HL-60 (cell line): ENCODE results near the gene DSE.

ENCODE experiments used
- POLR2AphosphoS5 ChIP-seq: IDR thresholded peaks from 2 replicates; pipeline ENCODE4 v1.6.1; 2012; ENCODE audit warnings: low read depth
- SPI1 ChIP-seq: IDR thresholded peaks from 2 replicates; pipeline ENCODE4 v1.6.1; 2012; ENCODE audit warnings: low read depth, mild to moderate bottlenecking, borderline replicate concordance
- TF ChIP-seq, protein P1 (sequence below): IDR thresholded peaks from one replicate; pipeline ENCODE4 v1.5.1; 2011; ENCODE audit warnings: low read length, control low read depth, inconsistent platforms; ENCODE audit not compliant: insufficient read depth

DNA sequence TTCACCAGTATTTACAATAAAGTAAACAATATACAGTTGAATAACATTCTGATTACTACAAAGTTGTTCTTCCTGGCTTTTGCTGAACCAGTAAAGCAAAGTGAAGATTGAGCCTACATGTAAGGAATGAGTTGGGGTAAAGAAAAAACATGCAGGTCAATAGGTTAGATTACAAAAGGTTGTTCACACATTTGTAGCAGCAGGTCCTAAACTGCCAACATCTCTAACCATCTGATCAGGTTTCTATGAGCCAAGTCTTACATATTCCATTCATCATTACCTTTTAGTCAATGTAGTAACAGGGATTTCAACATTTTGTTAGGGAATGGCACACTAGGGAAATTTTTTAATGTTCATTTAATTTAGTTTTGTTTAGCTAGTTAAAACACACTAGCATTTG, 81.2 kb downstream of the DSE start:
- TF ChIP-seq, protein P1, sequence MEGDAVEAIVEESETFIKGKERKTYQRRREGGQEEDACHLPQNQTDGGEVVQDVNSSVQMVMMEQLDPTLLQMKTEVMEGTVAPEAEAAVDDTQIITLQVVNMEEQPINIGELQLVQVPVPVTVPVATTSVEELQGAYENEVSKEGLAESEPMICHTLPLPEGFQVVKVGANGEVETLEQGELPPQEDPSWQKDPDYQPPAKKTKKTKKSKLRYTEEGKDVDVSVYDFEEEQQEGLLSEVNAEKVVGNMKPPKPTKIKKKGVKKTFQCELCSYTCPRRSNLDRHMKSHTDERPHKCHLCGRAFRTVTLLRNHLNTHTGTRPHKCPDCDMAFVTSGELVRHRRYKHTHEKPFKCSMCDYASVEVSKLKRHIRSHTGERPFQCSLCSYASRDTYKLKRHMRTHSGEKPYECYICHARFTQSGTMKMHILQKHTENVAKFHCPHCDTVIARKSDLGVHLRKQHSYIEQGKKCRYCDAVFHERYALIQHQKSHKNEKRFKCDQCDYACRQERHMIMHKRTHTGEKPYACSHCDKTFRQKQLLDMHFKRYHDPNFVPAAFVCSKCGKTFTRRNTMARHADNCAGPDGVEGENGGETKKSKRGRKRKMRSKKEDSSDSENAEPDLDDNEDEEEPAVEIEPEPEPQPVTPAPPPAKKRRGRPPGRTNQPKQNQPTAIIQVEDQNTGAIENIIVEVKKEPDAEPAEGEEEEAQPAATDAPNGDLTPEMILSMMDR, result no peak
- TF ChIP-seq POLR2AphosphoS5, result no peak
- TF ChIP-seq SPI1, result no peak
